SK-N-MC (cell line): ENCODE results near the gene NT5C1B.

ENCODE experiments used
- EZH2 ChIP-seq: fragments of 200-600 bp; sonication (generic); IDR thresholded peaks from one replicate; pipeline ENCODE4 v1.6.1; 2017; ENCODE audit warnings: antibody characterized with exemption
- FOXP2 ChIP-seq: optimal IDR thresholded peaks from 2 replicates; pipeline ENCODE3; 2011; ENCODE audit warnings: mild to moderate bottlenecking, moderate library complexity; ENCODE audit not compliant: insufficient read depth; ENCODE audit errors: extremely low read length, control extremely low read depth
- POLR2AphosphoS5 ChIP-seq: IDR thresholded peaks from 2 replicates; pipeline ENCODE4 v1.6.1; 2012; ENCODE audit warnings: mild to moderate bottlenecking, low read depth, low read length, borderline replicate concordance

DNA sequence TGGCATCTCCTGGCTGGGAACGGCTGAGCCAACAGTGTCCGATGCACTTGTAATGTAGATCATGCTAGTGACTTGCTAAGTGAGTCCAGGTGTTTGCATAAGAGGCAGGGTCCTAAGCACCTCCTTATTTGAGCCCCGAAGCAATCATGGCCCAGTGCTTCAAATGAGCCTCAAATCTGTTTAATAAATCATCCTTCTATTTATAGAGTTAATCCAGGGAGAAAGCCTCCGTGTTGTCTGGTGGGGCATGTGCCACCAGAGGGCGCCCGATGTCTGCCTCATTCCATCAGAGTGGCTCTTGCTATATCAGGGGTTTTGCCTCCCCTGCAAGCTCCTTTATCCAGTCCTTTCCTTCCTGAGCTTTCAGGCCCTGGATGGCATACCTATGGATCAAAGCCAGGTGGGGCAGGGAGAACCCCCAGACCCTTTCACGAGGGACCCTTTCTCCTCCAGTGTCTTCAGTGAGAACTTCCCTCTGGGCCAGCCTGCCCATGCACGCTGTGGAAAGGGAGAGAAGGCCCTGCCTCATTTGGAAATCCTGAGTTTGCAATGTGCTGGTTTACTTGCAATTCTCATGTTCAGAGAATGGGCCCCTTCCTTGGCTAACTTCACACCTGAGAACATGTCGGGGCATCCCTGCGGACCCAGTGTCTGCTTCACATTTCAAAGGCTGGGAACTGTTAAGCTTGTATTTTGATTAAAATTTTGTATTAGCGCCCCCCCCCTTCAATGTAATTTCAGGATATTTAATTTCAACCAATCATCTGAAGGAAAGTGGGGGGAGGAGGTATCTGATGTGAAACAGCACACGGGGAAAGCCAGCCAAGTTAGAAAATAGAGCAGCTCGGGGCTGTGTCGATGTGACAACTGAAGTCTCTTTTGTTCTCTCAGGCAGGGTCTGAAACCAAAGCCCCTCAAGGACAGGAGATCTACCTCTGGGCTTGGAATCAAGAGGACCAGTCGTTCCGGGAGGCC is 68.6 kb downstream of the NT5C1B start:
- TF ChIP-seq EZH2: no peak
- TF ChIP-seq POLR2AphosphoS5: no peak
- no peak for TF ChIP-seq FOXP2
